GM12878 (cell line): ENCODE measurements around the gene AKNA.
"Not testable (repeated sequence)": the region's sequence is repeated elsewhere in the genome, so short reads cannot be mapped to it uniquely, and the experiment has no call there.

Experiments
- BCL3 ChIP-seq: IDR thresholded peaks from 2 replicates; pipeline ENCODE4 v1.6.1; 2011; ENCODE audit warnings: borderline replicate concordance, low read depth, mild to moderate bottlenecking, moderate library complexity, low read length; ENCODE audit not compliant: insufficient read depth, poor library complexity, severe bottlenecking
- BMI1 ChIP-seq: fragments of 450-650 bp; IDR thresholded peaks from 2 replicates; pipeline ENCODE4 v1.6.1; 2016; ENCODE audit warnings: mild to moderate bottlenecking, moderate library complexity, borderline replicate concordance
- CTCF ChIP-seq, 3 experiments: IDR thresholded peaks in 2 of 3; conservative IDR thresholded peaks in 1 of 3; 2 replicates each; pipeline ENCODE4 v1.5.1; 2011; ENCODE audit warnings: low read depth in 3 of 3, low read length in 3 of 3, mild to moderate bottlenecking in 3 of 3, control low read depth in 2 of 3, moderate library complexity in 2 of 3, inconsistent platforms in 1 of 3, mixed read lengths in 1 of 3; ENCODE audit not compliant: control insufficient read depth in 2 of 3, insufficient read depth in 1 of 3; ENCODE audit errors: extremely low read depth in 1 of 3
- MTA2 ChIP-seq: fragments of 450-650 bp; IDR thresholded peaks from 2 replicates; pipeline ENCODE4 v1.6.1; 2016; ENCODE audit warnings: low read depth, mild to moderate bottlenecking, moderate library complexity
- MXI1 ChIP-seq: fragments of 150-350 bp; IDR thresholded peaks from 2 replicates; pipeline ENCODE4 v1.6.1; 2011; ENCODE audit warnings: low read depth, mild to moderate bottlenecking, inconsistent platforms, low read length, improper control_type of control experiment
- SIN3A ChIP-seq: IDR thresholded peaks from 2 replicates; pipeline ENCODE4 v1.6.1; 2012; ENCODE audit warnings: low read depth, low read length, improper control_type of control experiment
- SP1 ChIP-seq: IDR thresholded peaks from one replicate; pipeline ENCODE4 v1.6.1; 2011; ENCODE audit warnings: low read depth, low read length
- SRF ChIP-seq, 2 experiments: IDR thresholded peaks; 2 replicates each; pipeline ENCODE4 v1.6.1; 2011; ENCODE audit warnings: low read depth in 2 of 2, low read length in 2 of 2, mild to moderate bottlenecking in 1 of 2, moderate library complexity in 1 of 2
- TF ChIP-seq, protein P1 (sequence below): fragments of 450-650 bp; IDR thresholded peaks from 2 replicates; pipeline ENCODE4 v1.6.1; 2018; ENCODE audit warnings: borderline replicate concordance, mild to moderate bottlenecking; ENCODE audit not compliant: partially characterized antibody
- TF ChIP-seq, protein P2 (sequence below): fragments of 450-650 bp; IDR thresholded peaks from 2 replicates; pipeline ENCODE4 v1.6.1; 2017; ENCODE audit warnings: antibody characterized with exemption, mild to moderate bottlenecking, moderate library complexity

DNA sequence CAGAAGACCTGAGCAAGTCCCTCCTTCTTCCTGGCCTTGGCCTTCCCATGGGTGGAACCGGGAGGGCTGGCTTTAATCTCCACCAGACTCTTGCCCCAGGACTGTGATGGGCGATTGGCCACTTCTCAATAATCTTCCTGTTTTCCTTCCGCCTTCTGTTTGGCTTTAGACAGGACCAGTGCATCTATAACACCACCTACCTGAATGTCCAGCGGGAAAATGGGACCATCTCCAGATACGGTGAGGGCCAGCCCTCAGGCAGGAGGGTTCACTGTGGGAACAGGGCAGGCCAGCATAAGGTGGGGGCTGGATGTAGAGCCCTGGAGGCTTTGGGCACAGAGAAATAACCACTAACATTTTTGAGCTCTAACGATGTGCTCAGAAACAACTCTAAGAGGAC, 63.9 kb downstream of the AKNA start:
- not testable (repeated sequence) for TF ChIP-seq BCL3; SP1; CTCF (IDR thresholded peaks at IDR 0.05 in 2 of 3, conservative IDR thresholded peaks at IDR 0.05 in 1 of 3; ENCODE audit: control insufficient read depth in 2 of 3, extremely low read depth in 1 of 3, insufficient read depth in 1 of 3, low read depth in 3 of 3, low read length in 3 of 3); SIN3A; MXI1; MTA2; BMI1; SRF (IDR thresholded peaks at IDR 0.05; ENCODE audit: low read depth in 2 of 2, low read length in 2 of 2)
- TF ChIP-seq, protein P1, sequence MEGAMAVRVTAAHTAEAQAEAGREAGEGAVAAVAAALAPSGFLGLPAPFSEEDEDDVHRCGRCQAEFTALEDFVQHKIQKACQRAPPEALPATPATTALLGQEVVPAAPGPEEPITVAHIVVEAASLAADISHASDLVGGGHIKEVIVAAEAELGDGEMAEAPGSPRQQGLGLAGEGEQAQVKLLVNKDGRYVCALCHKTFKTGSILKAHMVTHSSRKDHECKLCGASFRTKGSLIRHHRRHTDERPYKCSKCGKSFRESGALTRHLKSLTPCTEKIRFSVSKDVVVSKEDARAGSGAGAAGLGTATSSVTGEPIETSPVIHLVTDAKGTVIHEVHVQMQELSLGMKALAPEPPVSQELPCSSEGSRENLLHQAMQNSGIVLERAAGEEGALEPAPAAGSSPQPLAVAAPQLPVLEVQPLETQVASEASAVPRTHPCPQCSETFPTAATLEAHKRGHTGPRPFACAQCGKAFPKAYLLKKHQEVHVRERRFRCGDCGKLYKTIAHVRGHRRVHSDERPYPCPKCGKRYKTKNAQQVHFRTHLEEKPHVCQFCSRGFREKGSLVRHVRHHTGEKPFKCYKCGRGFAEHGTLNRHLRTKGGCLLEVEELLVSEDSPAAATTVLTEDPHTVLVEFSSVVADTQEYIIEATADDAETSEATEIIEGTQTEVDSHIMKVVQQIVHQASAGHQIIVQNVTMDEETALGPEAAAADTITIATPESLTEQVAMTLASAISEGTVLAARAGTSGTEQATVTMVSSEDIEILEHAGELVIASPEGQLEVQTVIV = not testable (repeated sequence)
- TF ChIP-seq, protein P2, sequence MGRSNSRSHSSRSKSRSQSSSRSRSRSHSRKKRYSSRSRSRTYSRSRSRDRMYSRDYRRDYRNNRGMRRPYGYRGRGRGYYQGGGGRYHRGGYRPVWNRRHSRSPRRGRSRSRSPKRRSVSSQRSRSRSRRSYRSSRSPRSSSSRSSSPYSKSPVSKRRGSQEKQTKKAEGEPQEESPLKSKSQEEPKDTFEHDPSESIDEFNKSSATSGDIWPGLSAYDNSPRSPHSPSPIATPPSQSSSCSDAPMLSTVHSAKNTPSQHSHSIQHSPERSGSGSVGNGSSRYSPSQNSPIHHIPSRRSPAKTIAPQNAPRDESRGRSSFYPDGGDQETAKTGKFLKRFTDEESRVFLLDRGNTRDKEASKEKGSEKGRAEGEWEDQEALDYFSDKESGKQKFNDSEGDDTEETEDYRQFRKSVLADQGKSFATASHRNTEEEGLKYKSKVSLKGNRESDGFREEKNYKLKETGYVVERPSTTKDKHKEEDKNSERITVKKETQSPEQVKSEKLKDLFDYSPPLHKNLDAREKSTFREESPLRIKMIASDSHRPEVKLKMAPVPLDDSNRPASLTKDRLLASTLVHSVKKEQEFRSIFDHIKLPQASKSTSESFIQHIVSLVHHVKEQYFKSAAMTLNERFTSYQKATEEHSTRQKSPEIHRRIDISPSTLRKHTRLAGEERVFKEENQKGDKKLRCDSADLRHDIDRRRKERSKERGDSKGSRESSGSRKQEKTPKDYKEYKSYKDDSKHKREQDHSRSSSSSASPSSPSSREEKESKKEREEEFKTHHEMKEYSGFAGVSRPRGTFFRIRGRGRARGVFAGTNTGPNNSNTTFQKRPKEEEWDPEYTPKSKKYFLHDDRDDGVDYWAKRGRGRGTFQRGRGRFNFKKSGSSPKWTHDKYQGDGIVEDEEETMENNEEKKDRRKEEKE = not testable (repeated sequence)
